ENCODE data around the gene ITGAD.
"Not testable (repeated sequence)": the region's sequence is repeated elsewhere in the genome, so short reads cannot be mapped to it uniquely, and the experiment has no call there.

The ITGAD gene

DNA sequence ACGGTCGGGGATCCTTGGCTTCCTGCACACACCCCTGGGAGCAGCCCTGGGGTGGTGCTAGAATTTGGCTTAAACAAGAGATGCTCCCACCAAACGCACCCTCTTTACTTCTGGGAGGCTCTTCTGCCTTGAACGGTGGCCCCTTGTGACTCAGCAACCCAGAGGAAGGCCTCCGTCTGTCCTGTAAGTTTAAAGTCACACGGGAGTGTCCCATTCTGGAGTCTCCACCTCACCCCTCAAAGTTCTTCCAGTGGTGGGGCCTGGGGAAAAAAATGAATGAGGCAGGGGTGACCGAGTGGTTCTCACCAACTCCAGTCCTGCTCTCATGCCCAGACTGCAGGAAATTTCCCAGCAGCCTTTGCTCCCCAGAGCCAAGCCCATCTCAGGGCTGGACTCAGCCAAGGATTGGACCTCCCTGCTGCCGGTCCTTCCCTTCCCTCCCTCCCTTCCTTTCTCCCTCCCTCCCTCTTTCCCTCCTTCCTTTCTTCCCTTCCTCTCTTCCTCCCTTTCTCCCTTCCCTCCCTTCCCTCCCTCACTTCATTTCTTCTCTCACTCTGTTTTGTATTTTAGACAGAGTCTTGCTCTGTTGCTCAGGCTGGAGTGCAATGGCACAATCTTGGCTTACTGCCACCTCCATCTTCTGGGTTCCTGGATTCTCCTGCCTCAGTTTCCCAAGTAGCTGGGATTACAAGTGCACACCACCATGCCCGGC lies 11.4 kb downstream of the ITGAD start:
- no peak for DNase-seq

DNA sequence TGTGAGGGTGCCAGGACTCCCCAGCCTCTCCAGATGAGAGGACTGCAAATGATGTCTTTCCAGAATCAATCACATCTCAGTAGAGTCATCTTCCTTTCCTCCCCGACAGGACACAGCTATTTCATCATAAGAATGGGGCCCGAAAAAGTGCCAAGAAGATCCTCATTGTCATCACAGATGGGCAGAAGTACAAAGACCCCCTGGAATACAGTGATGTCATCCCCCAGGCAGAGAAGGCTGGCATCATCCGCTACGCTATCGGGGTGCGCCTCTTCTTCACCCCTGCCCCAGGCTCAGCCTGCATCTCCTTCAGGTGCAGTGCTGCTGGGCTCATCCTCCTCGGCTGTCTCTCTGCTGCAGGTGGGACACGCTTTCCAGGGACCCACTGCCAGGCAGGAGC lies 14.3 kb downstream of the ITGAD start:
- no peak for DNase-seq

GRCh38 chr16:31409433-31409832 lies 16.3 kb downstream of the ITGAD start:
- no peak for DNase-seq

DNA sequence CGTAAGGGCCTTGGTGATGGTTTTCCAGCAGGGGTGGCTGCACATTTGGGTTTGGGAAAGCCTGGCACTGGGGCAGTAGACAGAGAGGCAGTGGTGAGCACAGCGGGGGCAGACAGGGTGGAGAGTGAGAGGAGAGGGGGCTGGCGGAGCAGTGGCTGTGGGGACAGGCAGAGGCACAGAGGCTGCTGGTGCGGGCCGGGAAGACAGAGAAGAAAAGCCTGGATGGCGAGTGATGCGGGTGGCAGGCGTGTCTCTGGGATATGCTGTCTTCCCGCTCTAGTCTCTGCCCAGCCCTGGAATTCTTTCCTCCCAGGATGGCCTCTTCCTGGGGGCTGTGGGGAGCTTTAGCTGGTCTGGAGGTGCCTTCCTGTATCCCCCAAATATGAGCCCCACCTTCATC lies 16.9 kb downstream of the ITGAD start:
- DNase-seq = no peak

- DNase-seq = no peak
Measured at GRCh38 chr16:31411024-31411844, 18.1 kb downstream of the ITGAD start.

DNA sequence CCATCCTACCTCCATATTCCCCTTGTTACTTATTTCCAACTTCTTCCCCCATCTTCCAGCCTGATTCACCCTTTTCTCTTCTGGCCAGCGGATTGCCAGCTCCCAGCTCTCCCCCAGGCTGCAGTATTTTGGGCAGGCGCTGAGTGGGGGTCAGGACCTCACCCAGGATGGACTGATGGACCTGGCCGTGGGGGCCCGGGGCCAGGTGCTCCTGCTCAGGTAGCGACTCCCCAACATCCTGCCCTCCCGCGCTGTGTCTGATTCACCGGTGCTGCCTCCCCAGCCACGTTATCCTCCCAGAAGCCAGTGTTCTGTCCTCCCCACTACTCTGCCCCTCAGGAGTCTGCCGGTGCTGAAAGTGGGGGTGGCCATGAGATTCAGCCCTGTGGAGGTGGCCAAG lies 19.6 kb downstream of the ITGAD start:
- DNase-seq = no peak

DNA sequence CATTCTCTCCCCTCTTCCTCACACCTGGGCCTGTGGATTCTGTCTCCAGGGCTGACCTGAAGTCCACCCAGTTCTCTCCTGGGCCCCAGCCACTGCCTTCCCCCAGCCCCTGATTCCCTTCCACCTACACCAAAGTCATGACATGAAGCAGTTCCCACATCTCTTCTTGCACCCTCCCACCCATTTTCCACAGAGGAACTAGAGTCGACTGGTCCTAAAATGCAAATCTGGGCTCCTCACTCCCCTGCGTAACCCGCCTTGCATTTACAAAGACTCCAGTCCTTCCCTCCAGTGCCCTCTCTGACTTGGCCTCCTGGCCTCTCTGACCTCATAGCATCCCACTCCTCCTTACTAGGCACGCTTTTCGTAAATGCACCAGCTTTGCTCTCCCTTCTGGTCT lies 20.2 kb downstream of the ITGAD start:
- no peak for DNase-seq

- DNase-seq = no peak
Measured at GRCh38 chr16:31413943-31414342, 20.8 kb downstream of the ITGAD start.

DNA sequence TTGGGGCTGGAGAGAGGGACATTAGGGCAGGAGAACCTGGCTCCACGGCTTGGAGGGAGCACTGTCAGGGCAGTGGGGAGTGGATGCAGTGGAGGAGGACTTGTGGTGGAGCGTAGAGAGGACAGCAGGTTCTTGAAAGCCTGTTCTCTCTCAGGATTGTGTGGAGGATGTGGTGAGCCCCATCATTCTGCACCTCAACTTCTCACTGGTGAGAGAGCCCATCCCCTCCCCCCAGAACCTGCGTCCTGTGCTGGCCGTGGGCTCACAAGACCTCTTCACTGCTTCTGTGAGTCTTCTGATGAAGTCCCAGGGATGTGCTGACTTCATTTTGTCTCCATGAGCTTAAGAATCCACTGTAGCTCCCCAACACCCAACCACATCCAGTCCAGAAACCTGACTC lies 21.6 kb downstream of the ITGAD start:
- no peak for DNase-seq

- DNase-seq = no peak
Measured at GRCh38 chr16:31416371-31416770, 23.2 kb downstream of the ITGAD start.

DNA sequence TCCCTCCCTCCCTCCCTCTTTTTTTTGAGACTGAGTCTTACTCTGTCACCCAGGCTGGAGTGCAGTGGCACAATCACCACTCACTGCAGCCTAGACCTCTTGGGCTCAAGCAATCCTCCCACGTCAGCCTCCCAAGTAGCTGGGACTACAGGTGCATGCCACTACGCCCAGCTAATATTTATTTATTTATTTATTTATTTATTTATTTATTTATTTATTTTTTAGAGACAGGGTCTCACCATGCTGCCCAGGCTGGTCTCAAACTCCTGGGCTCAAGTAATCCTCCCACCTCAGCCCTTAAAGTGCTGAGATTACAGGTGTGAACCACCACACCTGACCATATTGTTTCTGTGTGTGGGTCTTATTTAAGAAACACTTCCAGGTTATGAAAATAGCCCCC lies 23.9 kb downstream of the ITGAD start:
- DNase-seq = not testable (repeated sequence)

GRCh38 chr16:31417916-31418315 lies 24.8 kb downstream of the ITGAD start:
- no peak for DNase-seq

DNA sequence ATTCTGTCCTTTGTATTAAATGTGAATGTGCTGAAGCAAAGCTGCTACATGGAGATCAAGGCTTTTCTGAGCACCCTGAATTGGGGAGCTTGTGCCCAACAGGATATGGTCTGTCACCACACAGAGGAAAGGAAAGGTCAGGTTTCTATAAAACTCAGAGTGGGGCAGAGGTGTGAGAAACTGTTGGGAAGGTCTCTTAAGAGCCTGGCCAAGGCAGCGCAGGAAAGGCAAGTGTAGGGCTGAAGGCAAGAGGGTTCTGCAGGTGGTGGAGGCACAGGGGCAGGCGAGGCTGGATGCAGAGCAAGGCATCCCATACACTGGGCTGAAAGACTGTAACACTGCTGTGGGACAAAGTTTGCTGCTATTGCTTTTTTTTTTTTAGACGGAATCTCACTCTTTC lies 26.9 kb downstream of the ITGAD start:
- no peak for DNase-seq

DNA sequence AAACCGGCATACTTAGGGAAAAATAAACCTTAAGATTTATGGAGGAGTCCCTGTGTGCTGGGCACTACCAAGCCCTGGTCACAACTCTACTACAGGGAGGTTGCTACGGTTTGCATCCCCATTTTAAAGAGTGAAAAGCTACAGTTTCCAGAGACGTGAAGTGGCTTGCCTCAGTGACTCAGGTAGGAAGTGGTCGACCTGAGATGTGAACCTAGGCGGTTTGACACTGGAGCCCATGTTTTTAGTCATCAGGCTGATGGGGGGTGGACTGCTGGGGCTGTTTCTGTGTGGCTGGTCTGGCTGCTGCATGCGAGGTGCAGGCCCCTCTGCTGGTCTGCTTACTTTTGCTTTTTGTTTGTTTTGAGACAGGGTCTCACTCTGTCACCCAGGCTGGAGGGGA lies 28.5 kb downstream of the ITGAD start:
- DNase-seq = peak; percentile 13

- no peak for DNase-seq
Measured at GRCh38 chr16:31423241-31423640, 30.1 kb downstream of the ITGAD start.

- DNase-seq = no peak
Measured at GRCh38 chr16:31423801-31424200, 30.7 kb downstream of the ITGAD start.

GRCh38 chr16:31427441-31428278 lies 34.5 kb downstream of the ITGAD start:
- peak; percentile 74 for DNase-seq

DNA sequence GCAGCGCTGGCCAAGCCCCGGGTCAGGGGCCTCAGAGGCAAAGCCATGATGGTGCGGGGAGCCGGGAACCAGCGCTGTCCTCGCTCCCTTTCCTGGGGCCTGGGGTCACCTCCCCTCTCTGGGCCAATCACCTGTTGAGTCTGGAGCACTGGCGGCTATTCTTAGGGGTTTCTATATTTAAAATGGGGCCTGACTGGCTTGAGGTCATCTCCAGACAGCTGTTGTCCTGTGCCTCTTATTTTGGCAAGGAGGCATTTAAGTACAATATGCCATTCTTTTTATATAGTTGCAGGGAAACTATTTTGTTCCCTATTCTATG lies 35.1 kb downstream of the ITGAD start, which contains the start of gene COX6A2:
Gene COX6A2 (minus strand): TSS at position 82 of the 319 bp plus-strand sequence. CDS start 35 bp downstream, at position 47.
- DNase-seq = no peak

GRCh38 chr16:31428638-31429247 lies 35.6 kb downstream of the ITGAD start:
- DNase-seq = no peak

DNA sequence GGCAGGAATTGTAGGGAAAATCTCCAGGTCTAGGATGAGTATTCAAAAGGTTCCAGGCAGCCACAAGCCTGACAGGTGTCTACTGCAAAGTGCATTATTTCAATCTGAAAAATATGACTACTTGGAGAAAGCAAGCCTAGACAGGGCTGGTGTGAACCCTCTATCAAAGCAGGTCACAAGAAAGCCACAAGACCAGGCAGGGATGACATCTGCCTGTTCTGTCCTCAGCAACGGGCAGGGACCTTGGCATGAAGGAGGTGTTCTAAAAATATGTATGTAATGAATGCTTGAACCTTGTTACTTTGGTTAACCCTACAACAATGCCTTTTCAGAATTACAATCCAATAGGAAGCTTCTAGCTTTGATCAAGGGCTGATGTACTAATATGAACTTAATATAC lies 36.2 kb downstream of the ITGAD start:
- no peak for DNase-seq

DNA sequence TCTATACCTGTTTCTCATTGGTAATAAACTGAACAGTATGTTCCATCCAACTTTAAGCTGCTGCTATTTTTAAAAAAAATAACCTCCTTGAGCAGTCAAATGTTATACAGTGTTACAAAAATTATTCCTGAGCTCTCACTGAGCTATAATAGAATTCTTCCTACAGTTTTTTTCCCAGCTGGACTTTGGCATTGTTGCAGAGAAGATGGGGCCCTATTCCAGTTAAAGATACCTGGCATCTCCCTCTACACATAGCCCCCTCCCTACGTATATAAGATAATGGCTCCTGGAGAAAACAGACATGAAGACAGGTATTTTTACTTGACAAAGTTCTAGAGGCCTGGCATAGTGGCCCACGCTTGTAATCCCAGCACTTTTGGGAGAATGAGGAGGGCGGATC lies 36.7 kb downstream of the ITGAD start:
- DNase-seq = no peak

- DNase-seq = no peak
Measured at GRCh38 chr16:31430380-31431052, 37.4 kb downstream of the ITGAD start.
